NCI-H748 treated with DMSO at 0.1 percent for 48 hours (cell line): Measurements from ENCODE around the gene TIAM2.

ENCODE experiments used
- DNase-seq: peaks from one replicate; lab custom pipeline; 2025; lab: John Stamatoyannopoulos, UW

TIAM2 gene

GRCh38 chr6:155290491-155290890 lies 295.4 kb downstream of the TIAM2 start:
- no peak for DNase-seq

DNA sequence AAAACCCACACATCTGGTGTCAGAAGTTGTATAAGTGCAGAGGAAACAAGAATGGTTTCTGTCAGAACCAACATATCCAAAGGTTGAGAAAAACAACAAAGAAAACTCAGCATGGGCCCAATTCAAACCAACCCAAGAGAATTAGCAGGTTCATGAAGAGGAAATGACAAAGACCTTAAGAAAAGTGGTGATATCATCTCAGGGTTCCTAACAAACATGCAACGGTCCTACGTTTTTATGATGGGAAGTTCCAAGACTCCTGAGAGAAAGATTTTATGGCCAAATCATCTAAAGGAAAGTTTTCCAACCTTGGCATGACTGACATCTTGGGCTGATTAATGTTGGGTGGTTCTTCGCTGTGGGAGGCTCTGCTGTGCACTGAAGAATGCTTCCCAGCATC lies 296.2 kb downstream of the TIAM2 start:
- no peak for DNase-seq

- DNase-seq: no peak
These were observed 297.6 kb downstream of the TIAM2 start for GRCh38 chr6:155292711-155293110.

- DNase-seq: no peak
These were observed 302.6 kb downstream of the TIAM2 start for GRCh38 chr6:155297669-155298068.

GRCh38 chr6:155301867-155302266 lies 306.8 kb downstream of the TIAM2 start:
- no peak for DNase-seq

GRCh38 chr6:155303361-155303870 lies 308.3 kb downstream of the TIAM2 start:
- no peak for DNase-seq

DNA sequence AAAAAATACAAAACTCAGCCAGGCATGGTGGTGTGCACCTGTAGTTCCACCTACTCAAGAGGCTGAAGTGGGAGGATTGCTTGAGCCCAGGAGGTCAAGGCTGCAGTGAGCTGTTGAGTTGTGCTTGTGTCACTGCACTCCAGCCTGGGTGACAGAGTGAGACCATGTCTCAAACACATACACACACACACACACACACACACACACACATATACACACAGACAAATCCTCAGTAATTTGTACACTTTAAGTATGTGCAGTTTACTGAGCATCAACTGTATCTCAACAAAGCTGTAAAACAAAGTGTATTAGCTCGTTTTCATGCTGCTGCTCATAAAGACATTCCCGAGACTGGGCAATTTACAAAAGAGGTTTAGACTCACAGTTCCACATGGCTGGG lies 311.8 kb downstream of the TIAM2 start:
- no peak for DNase-seq
